Fibroblast of mammary gland (primary cell): Measurements from ENCODE around the gene NDUFA6.

Experiments used
- DNase-seq: peaks from one replicate; pipeline ENCODE4 v3.0.0-alpha.2; 2010; ENCODE audit warnings: low read depth
- H3K4me3 ChIP-seq: 2 replicates; pipeline ENCODE4 v1.5.1; 2011; ENCODE audit warnings: low read depth, mild to moderate bottlenecking, low read length, moderate library complexity; ENCODE audit not compliant: control insufficient read depth
- CTCF ChIP-seq: conservative IDR thresholded peaks from 2 replicates; pipeline ENCODE4 v1.5.1; 2011; ENCODE audit warnings: low read depth, low read length, inconsistent platforms; ENCODE audit not compliant: control insufficient read depth, insufficient read depth

NDUFA6 gene

GRCh38 chr22:42066126-42066761, 24.3 kb downstream of the NDUFA6 start:
- no peak for DNase-seq
- no peak for TF ChIP-seq CTCF
- H3K4me3 ChIP-seq, result no peak overlapping the region

GRCh38 chr22:42065438-42066125, 25.0 kb downstream of the NDUFA6 start:
- no peak for TF ChIP-seq CTCF
- H3K4me3 ChIP-seq, result no peak overlapping the region

GRCh38 chr22:42064629-42065028, 25.9 kb downstream of the NDUFA6 start:
- no peak for TF ChIP-seq CTCF
- DNase-seq, result no peak
- no peak overlapping the region for H3K4me3 ChIP-seq

More at GRCh38 chr22:42065438-42066125, 25.0 kb downstream of the NDUFA6 start:
- DNase-seq, result no peak

- H3K4me3 ChIP-seq, result no peak overlapping the region
- no peak for DNase-seq
- TF ChIP-seq CTCF, result no peak
Observed at GRCh38 chr22:42062506-42063170, 27.9 kb downstream of the NDUFA6 start.

- H3K4me3 ChIP-seq, result no peak overlapping the region
- no peak for TF ChIP-seq CTCF
- no peak for DNase-seq
Observed at GRCh38 chr22:42061041-42061440, 29.5 kb downstream of the NDUFA6 start.

GRCh38 chr22:42060489-42060888, 30.1 kb downstream of the NDUFA6 start:
- no peak for TF ChIP-seq CTCF
- no peak for DNase-seq
- no peak overlapping the region for H3K4me3 ChIP-seq
